ENCODE data around the gene SPTB.
A peak's percentile ranks its signal among the peaks of the same experiment; 100 is the strongest.
"Not testable (repeated sequence)": the region's sequence is repeated elsewhere in the genome, so short reads cannot be mapped to it uniquely, and the experiment has no call there.

Gene SPTB

DNA sequence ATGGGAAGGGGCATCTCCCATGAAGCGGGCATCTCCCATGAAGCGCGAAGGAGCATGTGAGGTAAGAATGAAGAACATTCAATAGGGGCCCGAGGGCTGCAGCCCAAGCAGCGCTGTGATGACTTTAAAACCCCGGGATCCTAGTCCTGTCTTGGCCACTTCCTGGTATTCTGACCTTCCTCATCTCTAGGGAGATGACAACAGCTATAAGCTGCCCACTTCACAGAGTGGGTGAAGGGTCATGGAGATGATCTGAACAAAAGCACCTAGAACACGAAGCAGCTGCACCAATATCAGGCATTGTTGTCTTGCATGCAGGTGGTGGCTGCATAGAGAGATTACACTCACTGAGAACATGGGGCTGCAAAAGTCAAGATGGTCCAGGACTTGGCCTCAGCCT, 64.5 kb downstream of the SPTB start:
- DNase-seq: no peak

DNA sequence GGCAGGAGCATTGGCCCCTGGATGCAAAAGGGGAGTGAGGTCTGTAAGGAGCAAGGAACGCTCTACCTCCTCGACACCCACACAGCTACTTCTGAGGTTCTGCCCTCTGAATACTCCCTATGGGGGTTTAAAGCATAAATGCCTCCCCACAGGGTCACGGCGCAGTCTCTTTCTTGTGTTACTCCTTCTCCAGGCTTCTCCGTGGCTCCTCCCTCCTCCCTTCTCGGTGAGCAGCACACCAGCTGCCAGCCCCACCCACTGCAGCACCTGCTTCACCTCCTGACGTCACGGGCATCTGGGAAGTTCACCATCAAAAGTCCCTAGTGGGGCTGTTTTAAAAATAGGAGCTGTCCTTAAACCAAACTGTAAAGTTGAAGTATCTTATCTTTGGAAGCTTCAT, 67.3 kb downstream of the SPTB start:
- DNase-seq: peak; percentile 45

DNA sequence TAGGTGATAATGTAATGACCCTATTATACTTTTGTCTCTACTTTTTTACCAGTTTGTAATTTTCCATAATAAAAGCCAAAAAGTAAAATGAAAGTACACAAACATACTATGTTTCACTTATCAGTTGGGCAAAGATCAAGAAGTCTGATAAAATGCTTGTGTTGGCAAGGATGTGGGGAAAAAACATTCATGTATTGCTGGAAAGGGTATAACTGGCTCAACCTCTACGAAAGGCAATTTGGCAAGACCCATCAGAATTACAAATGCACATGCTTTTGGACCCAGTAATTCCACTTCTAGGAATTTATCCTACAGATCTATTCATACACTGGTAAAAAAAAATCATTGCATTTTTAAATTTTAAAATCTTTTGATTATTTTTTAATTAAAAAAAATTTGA, 68.0 kb downstream of the SPTB start:
- DNase-seq: no peak

GRCh38 chr14:64808449-64808848, 71.3 kb downstream of the SPTB start:
- no peak for DNase-seq

- no peak for DNase-seq
Measured at GRCh38 chr14:64807551-64807950, 72.2 kb downstream of the SPTB start.

GRCh38 chr14:64806862-64807495, 72.7 kb downstream of the SPTB start:
- DNase-seq: no peak

DNA sequence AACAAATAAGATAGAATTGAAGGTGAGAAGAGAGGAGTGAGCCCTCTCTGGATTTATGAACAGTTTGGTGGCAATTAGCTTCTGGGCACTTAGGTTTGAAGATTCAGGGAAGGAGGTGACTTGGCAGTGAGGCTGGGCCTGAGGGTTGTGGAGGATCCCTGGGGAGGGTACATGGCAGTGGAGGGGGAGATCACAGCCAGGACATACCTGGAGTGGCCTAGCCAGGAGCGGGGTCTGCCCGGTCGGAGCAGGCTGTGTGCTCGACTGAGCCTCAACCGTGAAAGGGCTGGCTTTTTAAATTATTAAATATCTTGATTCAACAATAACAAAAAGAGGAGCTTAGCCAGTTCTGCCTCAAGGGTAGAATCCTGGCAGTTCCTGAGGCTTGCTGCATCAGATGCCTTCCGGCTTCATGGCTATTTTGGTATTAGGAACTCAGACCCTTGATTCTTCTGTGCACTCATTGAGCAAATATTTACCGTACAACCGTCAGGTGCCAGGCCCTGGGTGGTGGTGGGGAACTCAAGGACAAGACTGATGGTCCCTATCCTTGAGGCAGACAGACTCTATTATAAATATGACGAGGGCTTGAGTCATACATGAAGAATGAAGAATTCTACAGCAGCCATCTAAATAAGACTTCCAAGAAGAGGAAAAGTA, 73.4 kb downstream of the SPTB start:
- no peak for DNase-seq

DNA sequence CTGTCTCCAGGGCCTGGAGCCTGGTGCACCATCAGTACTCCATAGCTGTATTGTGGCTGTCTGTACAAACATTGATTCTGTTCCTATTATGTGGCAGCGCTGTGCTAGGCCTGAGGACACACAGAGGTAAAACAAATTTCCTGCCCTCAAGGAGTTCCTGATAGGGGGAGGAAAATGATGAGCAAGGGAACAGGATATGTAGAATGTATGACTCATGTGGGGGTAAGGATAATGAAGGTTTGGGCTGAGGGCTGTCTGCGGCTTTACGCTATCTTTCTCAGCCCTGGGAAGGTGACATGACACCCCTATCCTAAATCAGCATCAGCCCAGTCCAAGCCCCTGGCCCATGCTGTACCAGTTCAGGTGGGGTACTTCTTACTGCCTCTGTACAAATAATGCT, 74.1 kb downstream of the SPTB start:
- not testable (repeated sequence) for DNase-seq

DNA sequence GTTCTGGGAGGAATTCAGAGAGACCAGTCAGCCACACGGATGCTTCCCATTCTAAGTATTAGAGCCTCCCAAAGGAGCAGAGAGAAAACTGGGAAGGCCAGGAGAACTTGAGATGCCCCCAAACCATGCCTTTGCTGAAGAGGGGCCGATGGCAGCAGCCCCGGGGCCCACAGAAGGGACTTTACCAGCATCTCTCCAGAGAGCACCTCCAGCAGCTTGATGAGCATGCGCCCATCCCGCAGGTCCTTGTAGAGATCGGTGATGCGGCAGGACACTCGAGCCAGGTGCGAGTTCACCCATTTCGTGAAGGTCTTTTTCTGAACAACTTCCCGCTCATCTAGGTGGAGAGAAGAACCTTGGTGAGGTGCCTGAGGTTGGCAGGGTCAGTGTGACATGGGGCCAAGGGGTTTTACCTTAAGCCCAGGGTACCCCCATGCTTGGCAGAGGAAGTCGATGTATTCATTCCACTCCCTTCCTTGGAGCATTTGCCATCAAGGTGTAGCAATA, 74.9 kb downstream of the SPTB start:
- DNase-seq: no peak

GRCh38 chr14:64801800-64802199, 77.9 kb downstream of the SPTB start:
- no peak for DNase-seq

DNA sequence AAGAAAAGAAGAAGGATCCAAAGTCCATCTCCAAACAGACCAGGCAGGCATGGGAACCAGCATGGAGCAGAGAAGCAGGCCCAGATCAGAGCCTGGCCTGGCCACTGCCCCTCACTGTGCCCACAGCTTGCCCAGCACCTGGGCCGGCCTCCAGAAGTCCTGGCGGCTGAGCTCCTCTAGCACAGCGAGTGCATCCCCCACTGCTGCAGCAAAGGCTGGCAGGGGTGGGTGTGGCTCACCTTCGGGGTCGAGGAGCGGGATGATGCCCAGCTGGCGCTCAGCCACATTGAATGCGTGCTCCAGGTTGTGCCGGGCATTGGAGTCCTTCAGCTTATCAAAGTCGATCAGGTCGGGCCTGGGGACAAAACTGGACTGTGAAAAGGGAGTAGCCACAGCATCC, 78.7 kb downstream of the SPTB start:
- DNase-seq: no peak

GRCh38 chr14:64800000-64800399, 79.7 kb downstream of the SPTB start:
- DNase-seq: no peak

DNA sequence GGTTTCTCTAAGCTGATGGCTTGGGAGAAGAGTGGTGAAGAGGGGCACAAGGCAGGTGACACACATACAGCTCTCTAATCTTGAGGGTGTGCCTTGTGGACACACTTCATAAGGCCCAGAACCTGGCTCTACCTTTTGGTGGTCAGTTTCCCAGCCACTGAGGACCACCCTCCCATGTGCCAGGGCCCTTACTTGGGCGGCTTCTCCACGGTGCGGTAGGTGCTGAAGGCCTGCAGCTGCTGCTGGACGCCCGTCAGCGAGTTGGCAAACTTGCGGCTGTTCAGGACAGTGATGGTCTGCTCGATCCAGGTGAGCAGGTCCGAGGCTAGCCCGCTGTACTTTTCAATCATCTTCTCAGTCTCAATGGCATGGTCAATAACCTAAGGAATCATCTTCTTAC, 80.2 kb downstream of the SPTB start:
- no peak for DNase-seq

GRCh38 chr14:64796369-64796768, 83.3 kb downstream of the SPTB start:
- DNase-seq: no peak

DNA sequence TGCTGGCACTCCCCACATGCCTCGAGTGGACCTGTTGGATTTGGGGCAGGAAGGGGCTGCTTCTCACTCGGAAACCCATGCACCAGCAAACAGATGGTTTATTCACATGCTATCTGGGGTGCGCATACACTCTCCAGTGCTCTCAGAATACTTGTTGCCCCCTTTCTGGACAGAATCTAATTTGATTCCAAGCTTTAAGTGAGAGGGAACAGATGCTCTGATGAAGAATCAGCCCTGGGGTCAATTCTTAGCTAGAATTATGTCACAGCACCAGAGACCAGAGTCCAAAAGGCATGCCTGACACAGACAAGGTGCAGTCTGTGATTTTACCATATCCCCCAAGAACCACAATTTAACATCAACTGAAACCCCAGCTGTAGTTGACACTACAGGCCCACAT, 83.8 kb downstream of the SPTB start:
- no peak for DNase-seq

DNA sequence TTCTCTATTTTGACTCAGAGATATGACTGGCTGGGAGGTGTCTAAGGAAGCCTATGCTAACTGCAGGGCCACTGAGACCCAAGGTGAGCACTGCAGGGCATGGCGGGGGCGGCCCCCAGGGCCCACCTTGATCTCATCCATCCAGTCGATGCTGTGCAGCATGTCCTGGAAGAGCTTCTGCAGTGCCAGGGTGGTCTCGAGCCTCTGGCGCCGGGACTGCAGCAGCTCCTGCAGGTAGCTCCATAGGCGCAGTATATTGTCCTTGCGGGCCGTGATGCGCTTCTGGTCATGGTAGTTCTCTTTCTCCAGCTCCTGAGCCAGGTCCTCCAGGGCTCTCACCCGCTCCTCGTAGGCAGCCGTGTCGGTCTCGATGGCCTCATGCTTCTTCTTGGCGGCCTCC, 84.5 kb downstream of the SPTB start:
- DNase-seq: no peak

- DNase-seq: no peak
Measured at GRCh38 chr14:64792871-64793560, 86.7 kb downstream of the SPTB start.

- no peak for DNase-seq
Measured at GRCh38 chr14:64792231-64792630, 87.5 kb downstream of the SPTB start.

GRCh38 chr14:64790478-64790877, 89.2 kb downstream of the SPTB start:
- no peak for DNase-seq

GRCh38 chr14:64789696-64790095, 90.0 kb downstream of the SPTB start:
- DNase-seq: no peak

GRCh38 chr14:64788706-64789105, 91.0 kb downstream of the SPTB start:
- no peak for DNase-seq

DNA sequence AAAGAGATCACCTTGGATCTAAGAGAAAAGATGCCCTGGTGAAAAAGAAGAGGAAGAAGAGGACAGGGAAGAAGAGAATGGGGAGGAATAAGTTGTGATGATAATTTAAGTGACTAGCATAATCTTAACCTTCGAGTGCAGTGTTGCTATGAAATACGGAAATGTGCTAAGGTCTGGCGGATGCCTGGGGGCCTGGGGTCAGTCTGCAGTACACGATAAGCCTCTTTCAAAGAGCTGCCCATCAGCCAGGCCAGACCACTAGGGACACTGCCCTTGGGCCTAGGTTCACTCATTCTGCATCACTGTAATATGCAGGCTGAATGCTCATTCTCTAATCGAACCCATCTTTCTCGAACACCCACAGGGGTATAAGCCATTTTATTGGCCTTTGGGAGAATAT, 92.1 kb downstream of the SPTB start:
- no peak for DNase-seq

DNA sequence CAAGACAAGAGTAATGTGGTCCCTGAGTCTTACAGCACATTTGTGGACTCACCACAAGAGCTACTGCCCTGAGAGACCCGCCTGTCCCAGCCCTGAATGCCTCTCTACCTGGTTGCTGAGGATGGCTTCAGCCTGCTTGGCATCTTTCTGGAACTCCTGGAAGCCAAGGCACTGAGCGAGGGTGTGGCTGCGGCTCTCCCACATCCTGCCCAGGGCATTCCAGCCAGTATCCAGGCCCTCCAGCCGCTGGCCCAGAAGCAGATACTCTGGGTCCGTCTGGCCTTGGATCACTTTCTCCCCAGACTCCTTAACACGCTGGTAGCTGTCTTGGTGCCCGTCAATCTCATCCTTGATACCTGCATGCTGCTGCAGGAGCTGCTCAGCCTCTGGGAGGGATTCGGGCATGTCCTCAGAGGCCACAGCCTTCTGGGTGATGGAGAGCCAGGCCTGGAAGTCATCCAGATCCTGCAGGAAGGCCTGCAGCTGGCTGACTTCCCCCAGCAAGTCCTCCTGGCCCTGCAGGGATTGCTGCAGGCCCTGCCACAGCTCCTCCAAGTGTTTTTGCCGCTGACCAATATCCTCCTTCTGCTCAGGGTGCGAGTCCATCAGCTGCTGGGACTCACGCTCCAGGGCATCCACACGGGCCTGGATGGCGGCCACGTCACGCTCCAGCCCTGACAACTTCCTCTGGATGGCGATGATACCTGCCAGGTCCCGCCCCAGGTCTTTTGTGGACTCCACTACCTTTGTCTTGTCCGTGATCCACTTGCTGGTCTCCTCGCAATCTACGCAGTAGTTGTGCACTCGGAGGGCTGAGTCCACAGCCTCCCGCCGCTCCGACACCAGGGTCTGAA, 93.2 kb downstream of the SPTB start:
- DNase-seq: no peak
